Measurements from ENCODE around the gene PIGP. TPM values are rescaled to one million over a fixed set of nuclear protein-coding genes. Genes with fewer than 3 reads are reported as not detected.
A peak's percentile ranks its signal among the peaks of the same experiment; 100 is the strongest.

The PIGP gene
- total and polyA plus RNA-seq, 2 of the 13 experiments (the other 11 are each of a cell fraction or from before 2014, with no cell fraction given) = 14.8 to 33.4 TPM

- TF ChIP-seq XRCC5 (optimal IDR thresholded peaks at IDR 0.05; ENCODE audit: low read length) (no peak), GRHL1 (CRISPR knock-in tag; conservative IDR thresholded peaks at IDR 0.05) (no peak), ZNF143 (CRISPR knock-in tag; IDR thresholded peaks at IDR 0.05) (0 out of 2 replicates have a peak, but pooled peaks have one; percentile 33), SRSF9 (IDR thresholded peaks at IDR 0.05; ENCODE audit: borderline replicate concordance, insufficient read depth, low read depth, low read length, poor library complexity, severe bottlenecking) (no peak), PATZ1 (CRISPR knock-in tag; IDR thresholded peaks at IDR 0.05) (peak; percentile 18; the same call in 1 of the 2 replicates), MAFK (conservative IDR thresholded peaks at IDR 0.05 in 1 of 2, IDR thresholded peaks at IDR 0.05 in 1 of 2; ENCODE audit: low read length in 2 of 2) (no peak), PAWR (CRISPR knock-in tag; IDR thresholded peaks at IDR 0.05; ENCODE audit: borderline replicate concordance) (no peak), ONECUT2 (CRISPR knock-in tag; IDR thresholded peaks at IDR 0.05) (no peak), ZNF749 (CRISPR knock-in tag; IDR thresholded peaks at IDR 0.05; ENCODE audit: borderline replicate concordance) (no peak; the same call in 1 of the 2 replicates), SRF (IDR thresholded peaks at IDR 0.05; ENCODE audit: low read depth, low read length) (no peak), MED8 (CRISPR knock-in tag; IDR thresholded peaks at IDR 0.05; ENCODE audit: insufficient replicate concordance) (no peak), ZNF597 (CRISPR knock-in tag; IDR thresholded peaks at IDR 0.05) (no peak), NCOA1 (CRISPR knock-in tag; IDR thresholded peaks at IDR 0.05) (no peak), ZFP36 (IDR thresholded peaks at IDR 0.05; ENCODE audit: borderline replicate concordance, low read depth, low read length, partially characterized antibody) (no peak), SRSF4 (IDR thresholded peaks at IDR 0.05; ENCODE audit: low read depth, low read length, poor library complexity, severe bottlenecking) (no peak), ZBTB3 (CRISPR knock-in tag; IDR thresholded peaks at IDR 0.05; ENCODE audit: borderline replicate concordance, low read depth) (no peak), ETV6 (CRISPR knock-in tag; conservative IDR thresholded peaks at IDR 0.05) (no peak), EZH2 (conservative IDR thresholded peaks at IDR 0.05; ENCODE audit: low read depth, low read length) (no peak), ZNF619 (CRISPR knock-in tag; IDR thresholded peaks at IDR 0.05) (no peak), ZNF576 (CRISPR knock-in tag; IDR thresholded peaks at IDR 0.05) (no peak), ZNF891 (CRISPR knock-in tag; IDR thresholded peaks at IDR 0.05) (peak; percentile 69), ZNF737 (CRISPR knock-in tag; IDR thresholded peaks at IDR 0.05; ENCODE audit: borderline replicate concordance) (no peak)
- TF ChIP-seq, protein P1, sequence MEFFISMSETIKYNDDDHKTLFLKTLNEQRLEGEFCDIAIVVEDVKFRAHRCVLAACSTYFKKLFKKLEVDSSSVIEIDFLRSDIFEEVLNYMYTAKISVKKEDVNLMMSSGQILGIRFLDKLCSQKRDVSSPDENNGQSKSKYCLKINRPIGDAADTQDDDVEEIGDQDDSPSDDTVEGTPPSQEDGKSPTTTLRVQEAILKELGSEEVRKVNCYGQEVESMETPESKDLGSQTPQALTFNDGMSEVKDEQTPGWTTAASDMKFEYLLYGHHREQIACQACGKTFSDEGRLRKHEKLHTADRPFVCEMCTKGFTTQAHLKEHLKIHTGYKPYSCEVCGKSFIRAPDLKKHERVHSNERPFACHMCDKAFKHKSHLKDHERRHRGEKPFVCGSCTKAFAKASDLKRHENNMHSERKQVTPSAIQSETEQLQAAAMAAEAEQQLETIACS (CRISPR knock-in tag; IDR thresholded peaks at IDR 0.05) = peak; percentile 83
Observed at GRCh38 chr21:37073417-37074196, 736 bp upstream of the PIGP start (continued).
